Keratinocyte (primary cell): ENCODE data around the gene PSMC1. TPM values are rescaled to one million over a fixed set of nuclear protein-coding genes. Genes with fewer than 3 reads are reported as not detected.

Experiments
- DNase-seq: peaks from one replicate; pipeline ENCODE4 v3.0.0-alpha.2; 2011; ENCODE audit warnings: low read depth, missing footprints, low spot score
- FAIRE-seq: peaks from 2 replicates; lab custom pipeline; 2011; peaks lifted over from hg19 to GRCh38; lab: Jason Lieb, UNC
- H2AFZ ChIP-seq: 2 replicates; pipeline ENCODE4 v1.6.0; 2012; ENCODE audit warnings: low read length, control low read depth, inconsistent platforms; ENCODE audit not compliant: control insufficient read depth
- H3K27ac ChIP-seq: 2 replicates; pipeline ENCODE4 v1.5.1; 2011; ENCODE audit warnings: low read length; ENCODE audit not compliant: control insufficient read depth, insufficient read depth
- H3K27me3 ChIP-seq: 3 replicates; pipeline ENCODE4 v1.6.0; 2011; ENCODE audit warnings: low read length; ENCODE audit not compliant: control insufficient read depth, insufficient read depth; ENCODE audit errors: extremely low read depth
- H3K36me3 ChIP-seq, 2 experiments: 2 replicates in 1 of 2; 3 replicates in 1 of 2; pipeline ENCODE4 v1.5.1; 2011; ENCODE audit warnings: low read length in 2 of 2, mild to moderate bottlenecking in 1 of 2; ENCODE audit not compliant: control insufficient read depth in 2 of 2, insufficient read depth in 2 of 2; ENCODE audit errors: extremely low read depth in 1 of 2
- H3K4me1 ChIP-seq: 3 replicates; pipeline ENCODE4 v1.5.1; 2011; ENCODE audit warnings: low read length; ENCODE audit not compliant: control insufficient read depth, insufficient read depth; ENCODE audit errors: extremely low read depth
- H3K4me2 ChIP-seq: 3 replicates; pipeline ENCODE4 v1.6.0; 2011; ENCODE audit warnings: low read depth, low read length; ENCODE audit not compliant: control insufficient read depth, insufficient read depth; ENCODE audit errors: extremely low read depth
- H3K4me3 ChIP-seq, 3 experiments: fragments of 200-600 bp in 1 of 3; sonication (generic) in 1 of 3; 2 replicates in 2 of 3; 3 replicates in 1 of 3; pipeline ENCODE4 v1.5.1; 2011 to 2016; ENCODE audit warnings: low read length in 3 of 3, mild to moderate bottlenecking in 3 of 3, control low read depth in 2 of 3, inconsistent platforms in 1 of 3, low read depth in 1 of 3, mixed read lengths in 1 of 3, mixed run types in 1 of 3, moderate library complexity in 1 of 3; ENCODE audit not compliant: control insufficient read depth in 2 of 3, insufficient read depth in 2 of 3; ENCODE audit errors: extremely low read depth in 1 of 3
- H3K79me2 ChIP-seq: 2 replicates; pipeline ENCODE4 v1.6.0; 2012; ENCODE audit warnings: low read length; ENCODE audit not compliant: control insufficient read depth, insufficient read depth
- H3K9ac ChIP-seq: 3 replicates; pipeline ENCODE4 v1.6.0; 2011; ENCODE audit warnings: low read length; ENCODE audit not compliant: control insufficient read depth, insufficient read depth; ENCODE audit errors: extremely low read depth
- H3K9me1 ChIP-seq: 3 replicates; pipeline ENCODE4 v1.6.0; 2011; ENCODE audit warnings: low read length; ENCODE audit not compliant: control insufficient read depth, insufficient read depth; ENCODE audit errors: extremely low read depth
- H3K9me3 ChIP-seq: 2 replicates; pipeline ENCODE4 v1.5.1; 2012; ENCODE audit warnings: low read depth, low read length; ENCODE audit not compliant: control insufficient read depth
- H4K20me1 ChIP-seq: 3 replicates; pipeline ENCODE4 v1.6.0; 2011; ENCODE audit warnings: low read length; ENCODE audit not compliant: control insufficient read depth, insufficient read depth; ENCODE audit errors: extremely low read depth
- EZH2 ChIP-seq: IDR thresholded peaks from one replicate; pipeline ENCODE4 v1.6.1; 2012; ENCODE audit warnings: inconsistent platforms, mild to moderate bottlenecking, low read length, moderate library complexity
- dilution Hi-C: fragments of 300-500 bp; cut with MboI; formaldehyde crosslinking; loops from one replicate; pipeline ENCODE4 v1.7.0; 2020; ENCODE audit warnings: low sequenced_read_pairs; ENCODE audit not compliant: extremely low pct_ligation_motif_present
- polyA plus RNA-seq, 5 experiments: library from polyadenylated mRNA; depleted of rRNA in 3 of 5; stranded (reverse) in 3 of 5; stranded (forward) in 1 of 5; unstranded in 1 of 5; fragments of >200 nt; gene quantifications; 1 replicate in 1 of 5; 2 replicates in 3 of 5; 3 replicates in 1 of 5; pipeline versions ENCODE4 v1.2.1 to v1.2.3, GENCODE V29; 2011 to 2012; ENCODE audit warnings: missing spikeins in 2 of 5, low read depth in 1 of 5, low replicate concordance in 1 of 5
- TF ChIP-seq, protein P1 (sequence below), 3 experiments: IDR thresholded peaks in 1 of 3; conservative IDR thresholded peaks in 1 of 3; optimal IDR thresholded peaks in 1 of 3; 2 replicates in 2 of 3; 3 replicates in 1 of 3; pipeline versions ENCODE3 to v1.5.1; 2011; ENCODE audit warnings: low read length in 3 of 3, mild to moderate bottlenecking in 3 of 3, moderate library complexity in 2 of 3, control low read depth in 1 of 3, inconsistent platforms in 1 of 3; ENCODE audit not compliant: insufficient read depth in 2 of 3; ENCODE audit errors: extremely low read depth in 1 of 3

Gene PSMC1
- polyA plus RNA-seq, 1 donor (not counting 4 experiments of a cell fraction or from before 2014, with no cell fraction given): 234 TPM

DNA sequence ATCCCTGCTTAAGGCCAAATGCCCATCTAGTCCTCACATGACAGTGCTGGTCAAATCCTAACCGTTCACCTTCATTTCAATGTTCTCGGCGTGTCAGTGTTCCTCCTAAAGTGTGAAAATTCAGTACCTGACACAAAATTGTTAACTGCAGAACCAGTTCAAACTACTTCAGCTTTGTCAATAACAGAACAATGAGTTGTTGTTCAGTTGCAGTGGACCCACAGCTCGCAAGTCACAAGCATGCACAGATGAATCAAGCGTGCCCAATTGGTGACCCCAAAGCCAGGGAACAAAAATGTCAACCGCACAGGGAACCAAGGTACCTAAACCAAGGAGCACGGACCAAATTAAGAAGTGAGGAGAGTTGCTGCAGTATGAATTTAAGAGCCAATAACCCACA lies 52.2 kb downstream of the PSMC1 start:
- peaks cover 6 to 10% of the 10 kb centered on the region in 2 experiments for H3K36me3 ChIP-seq
- no peak overlapping the region for H3K9ac ChIP-seq
- no peaks in the 10 kb centered on the region for H4K20me1 ChIP-seq
- no peak overlapping the region for H2AFZ ChIP-seq
- H3K27ac ChIP-seq: no peak overlapping the region
- dilution Hi-C loops: no loop called here
- TF ChIP-seq, protein P1, sequence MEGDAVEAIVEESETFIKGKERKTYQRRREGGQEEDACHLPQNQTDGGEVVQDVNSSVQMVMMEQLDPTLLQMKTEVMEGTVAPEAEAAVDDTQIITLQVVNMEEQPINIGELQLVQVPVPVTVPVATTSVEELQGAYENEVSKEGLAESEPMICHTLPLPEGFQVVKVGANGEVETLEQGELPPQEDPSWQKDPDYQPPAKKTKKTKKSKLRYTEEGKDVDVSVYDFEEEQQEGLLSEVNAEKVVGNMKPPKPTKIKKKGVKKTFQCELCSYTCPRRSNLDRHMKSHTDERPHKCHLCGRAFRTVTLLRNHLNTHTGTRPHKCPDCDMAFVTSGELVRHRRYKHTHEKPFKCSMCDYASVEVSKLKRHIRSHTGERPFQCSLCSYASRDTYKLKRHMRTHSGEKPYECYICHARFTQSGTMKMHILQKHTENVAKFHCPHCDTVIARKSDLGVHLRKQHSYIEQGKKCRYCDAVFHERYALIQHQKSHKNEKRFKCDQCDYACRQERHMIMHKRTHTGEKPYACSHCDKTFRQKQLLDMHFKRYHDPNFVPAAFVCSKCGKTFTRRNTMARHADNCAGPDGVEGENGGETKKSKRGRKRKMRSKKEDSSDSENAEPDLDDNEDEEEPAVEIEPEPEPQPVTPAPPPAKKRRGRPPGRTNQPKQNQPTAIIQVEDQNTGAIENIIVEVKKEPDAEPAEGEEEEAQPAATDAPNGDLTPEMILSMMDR (optimal IDR thresholded peaks at IDR 0.05 in 1 of 3, IDR thresholded peaks at IDR 0.05 in 1 of 3, conservative IDR thresholded peaks at IDR 0.05 in 1 of 3; ENCODE audit: extremely low read depth in 1 of 3, insufficient read depth in 2 of 3, low read length in 3 of 3): no peak
- TF ChIP-seq EZH2: no peak
- no peaks in the 10 kb centered on the region for H3K79me2 ChIP-seq
- H3K4me2 ChIP-seq: no peak overlapping the region
- FAIRE-seq (no peak), DNase-seq (no peak)
- no peaks in the 10 kb centered on the region for H3K27me3 ChIP-seq
- H3K4me3 ChIP-seq: no peak overlapping the region
- no peaks in the 10 kb centered on the region for H3K4me1 ChIP-seq
- no peaks in the 10 kb centered on the region for H3K9me3 ChIP-seq
- no peaks in the 10 kb centered on the region for H3K9me1 ChIP-seq

DNA sequence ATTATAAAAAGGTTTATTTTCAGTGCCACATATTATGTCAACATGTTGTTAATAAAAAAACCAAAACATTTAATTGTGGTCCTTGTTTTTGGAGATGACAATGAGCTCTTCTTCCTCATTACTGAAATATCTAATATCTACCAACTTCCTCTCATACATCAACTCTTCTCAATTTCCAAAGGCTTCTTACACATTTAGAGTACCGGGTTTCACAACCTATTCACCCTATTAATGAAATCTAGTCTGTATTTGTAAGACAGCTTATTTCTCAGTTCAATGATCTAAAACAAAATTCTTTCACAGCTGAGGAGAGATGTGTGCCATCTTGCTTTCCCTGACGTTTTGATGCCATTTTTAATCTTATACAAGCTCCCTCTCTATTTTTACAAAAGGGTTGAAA lies 60.9 kb downstream of the PSMC1 start:
- no peak for FAIRE-seq

More for the DNA sequence above, 60.9 kb downstream of the PSMC1 start:
- TF ChIP-seq, protein P1 (optimal IDR thresholded peaks at IDR 0.05 in 1 of 3, IDR thresholded peaks at IDR 0.05 in 1 of 3, conservative IDR thresholded peaks at IDR 0.05 in 1 of 3; ENCODE audit: extremely low read depth in 1 of 3, insufficient read depth in 2 of 3, low read length in 3 of 3): no peak
- TF ChIP-seq EZH2: no peak
- H3K9me1 ChIP-seq: no peaks in the 10 kb centered on the region
- H3K36me3 ChIP-seq: peaks cover 4 to 5% of the 10 kb centered on the region in 2 experiments
- dilution Hi-C loops: no loop called here
- no peak overlapping the region for H3K4me3 ChIP-seq
- H3K27ac ChIP-seq: no peak overlapping the region
- no peaks in the 10 kb centered on the region for H4K20me1 ChIP-seq
- H3K9me3 ChIP-seq: no peaks in the 10 kb centered on the region
- no peak for DNase-seq
- no peak overlapping the region for H3K9ac ChIP-seq
- no peak overlapping the region for H3K4me2 ChIP-seq
- H3K4me1 ChIP-seq: no peaks in the 10 kb centered on the region
- H2AFZ ChIP-seq: no peak overlapping the region
- H3K79me2 ChIP-seq: no peaks in the 10 kb centered on the region
- no peaks in the 10 kb centered on the region for H3K27me3 ChIP-seq
